IPS-18a (cell line): ENCODE results near the gene ARHGAP12.

Source experiments
- H3K27ac ChIP-seq: one replicate; pipeline ENCODE4 v1.5.1; 2013; ENCODE audit warnings: low read length
- H3K27me3 ChIP-seq: one replicate; pipeline ENCODE4 v1.6.1; 2013; ENCODE audit warnings: mild to moderate bottlenecking, low read length; ENCODE audit not compliant: control insufficient read depth, insufficient read depth
- H3K36me3 ChIP-seq: one replicate; pipeline ENCODE4 v1.6.1; 2013; ENCODE audit warnings: low read depth, low read length; ENCODE audit not compliant: control insufficient read depth
- H3K4me1 ChIP-seq: one replicate; pipeline ENCODE4 v1.6.1; 2013; ENCODE audit warnings: low read depth, low read length; ENCODE audit not compliant: control insufficient read depth
- H3K4me3 ChIP-seq: one replicate; pipeline ENCODE4 v1.5.1; 2013; ENCODE audit warnings: low read length
- H3K9ac ChIP-seq: one replicate; pipeline ENCODE4 v1.6.1; 2013; ENCODE audit warnings: mild to moderate bottlenecking, low read length, moderate library complexity
- H3K9me3 ChIP-seq: one replicate; pipeline ENCODE4 v1.6.1; 2013; ENCODE audit warnings: low read depth, low read length; ENCODE audit not compliant: control insufficient read depth

The ARHGAP12 gene

GRCh38 chr10:31833753-31834152 is 94.9 kb downstream of the ARHGAP12 start:
- Histone ChIP-seq H3K27me3 (no peaks in the 10 kb centered on the region), H3K27ac (no peak overlapping the region), H3K36me3 (no peaks in the 10 kb centered on the region), H3K4me3 (no peak overlapping the region), H3K9me3 (no peaks in the 10 kb centered on the region), H3K4me1 (peaks cover 23% of the 10 kb centered on the region), H3K9ac (no peak overlapping the region)

DNA sequence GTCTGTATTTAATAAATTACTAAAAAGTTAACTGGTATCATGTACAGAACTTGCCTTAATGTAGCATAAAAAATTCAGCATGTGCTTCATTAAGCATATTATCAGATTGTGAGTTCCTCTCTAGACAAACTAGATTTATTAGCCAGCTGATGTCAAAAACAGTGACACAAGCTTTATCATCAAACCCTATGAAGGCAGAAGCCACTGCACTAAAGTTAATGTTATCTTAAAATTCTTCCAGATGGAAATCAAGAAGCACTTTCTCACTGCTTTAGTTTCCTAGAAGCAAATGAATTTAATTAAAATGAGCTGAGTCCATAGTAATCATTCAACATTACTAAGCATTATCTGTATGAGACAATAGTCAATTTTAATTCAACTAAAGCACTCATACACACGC is 96.4 kb downstream of the ARHGAP12 start:
- Histone ChIP-seq H3K9me3 (no peaks in the 10 kb centered on the region), H3K9ac (no peak overlapping the region), H3K4me3 (no peak overlapping the region), H3K36me3 (no peaks in the 10 kb centered on the region), H3K27me3 (no peaks in the 10 kb centered on the region), H3K4me1 (peaks cover 23% of the 10 kb centered on the region), H3K27ac (no peak overlapping the region)

DNA sequence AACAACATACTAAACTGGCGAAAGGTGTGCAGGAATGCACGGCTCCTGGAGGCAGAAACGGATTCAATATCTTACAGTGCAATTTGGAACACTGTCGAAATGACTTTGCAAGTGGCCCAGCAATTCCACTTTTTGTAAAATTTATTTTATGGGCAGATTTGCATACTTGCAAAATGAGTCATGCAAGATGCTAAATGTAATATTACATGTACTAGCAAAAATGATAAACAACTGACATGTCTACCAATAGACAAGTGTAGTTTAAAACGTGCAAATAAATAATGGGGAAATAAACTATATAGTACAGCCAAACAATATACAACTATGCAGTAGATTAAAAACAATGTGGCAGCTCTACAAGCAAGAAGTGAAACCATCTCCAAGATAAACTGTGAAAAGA is 97.7 kb downstream of the ARHGAP12 start:
- Histone ChIP-seq H3K4me3 (no peak overlapping the region), H3K27me3 (no peaks in the 10 kb centered on the region), H3K27ac (no peak overlapping the region), H3K9ac (no peak overlapping the region), H3K4me1 (peaks cover 19% of the 10 kb centered on the region), H3K9me3 (no peaks in the 10 kb centered on the region), H3K36me3 (no peaks in the 10 kb centered on the region)

- Histone ChIP-seq H3K36me3 (no peaks in the 10 kb centered on the region), H3K27me3 (no peaks in the 10 kb centered on the region), H3K9ac (no peak overlapping the region), H3K4me3 (no peak overlapping the region), H3K9me3 (no peaks in the 10 kb centered on the region), H3K27ac (no peak overlapping the region), H3K4me1 (peaks cover 19% of the 10 kb centered on the region)
These were observed 98.9 kb downstream of the ARHGAP12 start for GRCh38 chr10:31829776-31830175.

- H3K27me3 ChIP-seq: no peaks in the 10 kb centered on the region
- H3K36me3 ChIP-seq: no peaks in the 10 kb centered on the region
- no peaks in the 10 kb centered on the region for H3K9me3 ChIP-seq
- no peak overlapping the region for H3K4me3 ChIP-seq
- H3K9ac ChIP-seq: no peak overlapping the region
- no peaks in the 10 kb centered on the region for H3K4me1 ChIP-seq
- no peak overlapping the region for H3K27ac ChIP-seq
These were observed 105.3 kb downstream of the ARHGAP12 start for GRCh38 chr10:31823358-31823757.

GRCh38 chr10:31822616-31823318 is 105.9 kb downstream of the ARHGAP12 start:
- H3K27ac ChIP-seq: no peak overlapping the region
- no peak overlapping the region for H3K9ac ChIP-seq
- no peaks in the 10 kb centered on the region for H3K36me3 ChIP-seq
- no peak overlapping the region for H3K4me3 ChIP-seq
- no peaks in the 10 kb centered on the region for H3K27me3 ChIP-seq
- no peaks in the 10 kb centered on the region for H3K9me3 ChIP-seq
- H3K4me1 ChIP-seq: no peaks in the 10 kb centered on the region

DNA sequence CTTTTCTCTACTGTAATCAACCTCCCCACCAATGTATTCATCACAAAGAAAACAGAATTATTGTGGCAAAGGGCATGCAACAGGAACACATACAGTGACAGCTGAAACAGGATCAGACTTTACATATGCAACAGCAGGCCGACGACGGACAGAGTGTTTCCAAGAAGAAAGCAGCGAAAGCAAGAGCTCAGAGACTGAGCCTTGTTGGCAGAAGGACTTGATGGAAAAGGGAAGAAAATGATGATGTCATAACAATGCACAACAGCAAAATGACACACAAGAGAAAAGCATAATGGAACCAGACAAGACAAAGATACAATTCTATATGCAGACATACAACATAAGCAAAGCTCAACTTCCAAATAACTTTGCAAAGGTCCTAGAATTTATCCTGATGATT is 106.5 kb downstream of the ARHGAP12 start:
- Histone ChIP-seq H3K27ac (no peak overlapping the region), H3K9me3 (no peaks in the 10 kb centered on the region), H3K36me3 (no peaks in the 10 kb centered on the region), H3K4me1 (no peaks in the 10 kb centered on the region), H3K4me3 (no peak overlapping the region), H3K9ac (no peak overlapping the region), H3K27me3 (no peaks in the 10 kb centered on the region)

DNA sequence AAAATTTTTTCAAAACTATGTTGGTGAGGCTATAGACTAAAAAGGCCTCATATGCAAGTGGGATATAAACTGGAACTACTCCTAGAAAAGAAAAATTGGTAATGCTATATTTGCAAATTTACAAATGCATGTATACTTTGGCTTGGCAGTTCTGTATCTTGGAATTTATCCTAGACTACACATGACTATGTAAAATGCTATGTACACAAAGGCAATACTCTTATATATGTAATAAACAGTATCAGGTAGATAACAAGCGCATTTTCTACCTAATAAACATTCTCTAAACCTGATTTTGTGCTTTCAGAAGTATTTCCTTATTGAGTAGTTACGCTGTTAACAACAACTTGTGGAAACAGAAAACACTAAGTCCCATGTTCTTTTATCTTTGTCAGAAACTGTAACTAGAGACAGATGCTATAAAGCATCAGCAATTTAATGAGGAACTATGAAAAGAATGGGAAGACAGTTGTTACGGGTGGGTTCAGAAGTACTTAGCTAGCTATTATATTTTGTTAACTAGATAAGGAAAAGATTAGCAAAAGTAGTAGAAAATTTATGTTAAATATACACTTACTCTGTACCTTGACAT is 107.8 kb downstream of the ARHGAP12 start:
- Histone ChIP-seq H3K27ac (no peak overlapping the region), H3K9me3 (no peaks in the 10 kb centered on the region), H3K27me3 (no peaks in the 10 kb centered on the region), H3K4me1 (no peaks in the 10 kb centered on the region), H3K36me3 (no peaks in the 10 kb centered on the region), H3K9ac (no peak overlapping the region), H3K4me3 (no peak overlapping the region)

GRCh38 chr10:31820096-31820495 is 108.5 kb downstream of the ARHGAP12 start:
- H3K4me3 ChIP-seq: no peak overlapping the region
- no peaks in the 10 kb centered on the region for H3K4me1 ChIP-seq
- H3K27me3 ChIP-seq: no peaks in the 10 kb centered on the region
- no peaks in the 10 kb centered on the region for H3K36me3 ChIP-seq
- H3K27ac ChIP-seq: no peak overlapping the region
- H3K9me3 ChIP-seq: no peaks in the 10 kb centered on the region
- H3K9ac ChIP-seq: no peak overlapping the region

GRCh38 chr10:31819391-31819820 is 109.2 kb downstream of the ARHGAP12 start:
- no peak overlapping the region for H3K4me3 ChIP-seq
- H3K27ac ChIP-seq: no peak overlapping the region
- H3K36me3 ChIP-seq: no peaks in the 10 kb centered on the region
- H3K9ac ChIP-seq: no peak overlapping the region
- H3K27me3 ChIP-seq: no peaks in the 10 kb centered on the region
- no peaks in the 10 kb centered on the region for H3K4me1 ChIP-seq
- H3K9me3 ChIP-seq: no peaks in the 10 kb centered on the region

DNA sequence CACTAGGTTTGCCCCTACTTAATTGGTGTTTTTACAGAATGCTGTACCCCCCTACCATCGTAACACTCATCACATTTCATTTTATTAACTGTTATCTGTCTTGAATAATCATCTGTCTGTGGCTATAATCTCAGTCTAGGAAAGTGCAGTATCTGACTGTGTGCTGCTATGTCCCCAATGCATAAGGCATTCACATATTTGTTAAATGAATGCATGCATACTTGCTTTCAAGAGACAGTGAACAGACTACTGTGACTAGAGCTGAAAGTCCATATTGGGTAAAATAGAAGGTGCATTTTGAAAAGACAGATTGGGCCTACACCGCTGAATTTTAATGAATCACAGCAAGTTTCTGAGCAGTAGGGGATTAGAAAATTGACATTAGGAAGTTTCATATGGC is 112.3 kb downstream of the ARHGAP12 start:
- Histone ChIP-seq H3K4me1 (no peaks in the 10 kb centered on the region), H3K27ac (no peak overlapping the region), H3K27me3 (no peaks in the 10 kb centered on the region), H3K36me3 (peaks cover 5% of the 10 kb centered on the region), H3K4me3 (no peak overlapping the region), H3K9ac (no peak overlapping the region), H3K9me3 (no peaks in the 10 kb centered on the region)
